ENCODE results near the gene FGF8.

FGF8 gene

GRCh38 chr10:101767966-101768790, 7.7 kb downstream of the FGF8 start:
- DNase-seq, result no peak

- DNase-seq, result no peak
These were observed 8.3 kb downstream of the FGF8 start for GRCh38 chr10:101767600-101767945.

GRCh38 chr10:101766753-101767599, 8.9 kb downstream of the FGF8 start:
- DNase-seq, result no peak

GRCh38 chr10:101766306-101766705, 9.6 kb downstream of the FGF8 start:
- DNase-seq, result no peak

- DNase-seq, result no peak
These were observed 12.6 kb downstream of the FGF8 start for GRCh38 chr10:101763141-101763846.

GRCh38 chr10:101762736-101763135, 13.2 kb downstream of the FGF8 start:
- no peak for DNase-seq

- DNase-seq, result no peak
These were observed 14.7 kb downstream of the FGF8 start for GRCh38 chr10:101761226-101761625.

- DNase-seq, result no peak
These were observed 15.4 kb downstream of the FGF8 start for GRCh38 chr10:101760510-101760909.

- no peak for DNase-seq
These were observed 16.3 kb downstream of the FGF8 start for GRCh38 chr10:101759309-101760247.

- DNase-seq, result no peak
These were observed 17.1 kb downstream of the FGF8 start for GRCh38 chr10:101758858-101759257.

GRCh38 chr10:101752241-101752640, 23.7 kb downstream of the FGF8 start:
- no peak for DNase-seq

- no peak for DNase-seq
These were observed 26.6 kb downstream of the FGF8 start for GRCh38 chr10:101749047-101750016.

- DNase-seq, result no peak
These were observed 27.4 kb downstream of the FGF8 start for GRCh38 chr10:101748496-101748895.

- DNase-seq, result no peak
These were observed 30.7 kb downstream of the FGF8 start for GRCh38 chr10:101745074-101745696.

GRCh38 chr10:101744267-101744666, 31.6 kb downstream of the FGF8 start:
- DNase-seq, result no peak

GRCh38 chr10:101741938-101742337, 34.0 kb downstream of the FGF8 start:
- DNase-seq, result no peak

- DNase-seq, result no peak
These were observed 39.2 kb downstream of the FGF8 start for GRCh38 chr10:101736666-101737065.

GRCh38 chr10:101732096-101732495, 43.8 kb downstream of the FGF8 start:
- no peak for DNase-seq

- no peak for DNase-seq
These were observed 49.9 kb downstream of the FGF8 start for GRCh38 chr10:101726115-101726387.

GRCh38 chr10:101725296-101726114, 50.4 kb downstream of the FGF8 start:
- DNase-seq, result no peak
